Thoracic aorta (tissue), 2 donors: ENCODE measurements around the gene FXYD1. TPM values are rescaled to one million over a fixed set of nuclear protein-coding genes. Genes with fewer than 3 reads are reported as not detected.

Source experiments
- ATAC-seq: fragments of 150-250 bp; one replicate; pipeline ENCODE4 v1.8.0; 2017; ENCODE audit warnings: low read depth; ENCODE audit not compliant: insufficient number of reproducible peaks, low FRiP score
- DNase-seq: peaks from one replicate; pipeline ENCODE4 v3.0.0-alpha.2; 2020; ENCODE audit warnings: low spot score
- H3K27ac ChIP-seq, 2 donors: fragments of 200-600 bp; sonication (generic); 1 replicate in 1 of 2; 2 replicates in 1 of 2; pipeline ENCODE4 v1.5.1; 2016; ENCODE audit warnings: mild to moderate bottlenecking in 2 of 2, moderate library complexity in 2 of 2
- H3K27me3 ChIP-seq: fragments of 200-600 bp; sonication (generic); replicated peaks from 2 replicates; pipeline ENCODE4 v1.6.0; 2016; ENCODE audit warnings: mild to moderate bottlenecking; ENCODE audit not compliant: insufficient read depth
- H3K36me3 ChIP-seq: fragments of 200-600 bp; sonication (generic); one replicate; pipeline ENCODE4 v1.5.1; 2016
- H3K4me1 ChIP-seq, 2 donors: fragments of 200-600 bp; sonication (generic); 1 replicate in 1 of 2; 2 replicates in 1 of 2; pipeline versions ENCODE4 v1.5.1 to v1.6.0; 2016; ENCODE audit warnings: low read depth in 2 of 2, mild to moderate bottlenecking in 1 of 2; ENCODE audit not compliant: control insufficient read depth in 1 of 2
- H3K4me3 ChIP-seq: fragments of 200-600 bp; sonication (generic); 2 replicates; pipeline ENCODE4 v1.5.1; 2016; ENCODE audit warnings: mild to moderate bottlenecking
- H3K9me3 ChIP-seq: fragments of 200-600 bp; sonication (generic); 2 replicates; pipeline ENCODE4 v1.5.1; 2016
- total RNA-seq, 2 donors: library from RNA; depleted of rRNA; stranded (reverse); fragments of >200 nt; gene quantifications; one replicate each; pipeline versions ENCODE4 v1.1.0 to v1.2.3, GENCODE V29; 2016
- TF ChIP-seq, protein P1 (sequence below): fragments of 200-600 bp; sonication (generic); IDR thresholded peaks from one replicate; pipeline ENCODE4 v1.5.1; 2019; ENCODE audit warnings: antibody characterized with exemption

Gene FXYD1
- total RNA-seq, 2 donors from 2014 or later, result 50.7 to 65.8 TPM

DNA sequence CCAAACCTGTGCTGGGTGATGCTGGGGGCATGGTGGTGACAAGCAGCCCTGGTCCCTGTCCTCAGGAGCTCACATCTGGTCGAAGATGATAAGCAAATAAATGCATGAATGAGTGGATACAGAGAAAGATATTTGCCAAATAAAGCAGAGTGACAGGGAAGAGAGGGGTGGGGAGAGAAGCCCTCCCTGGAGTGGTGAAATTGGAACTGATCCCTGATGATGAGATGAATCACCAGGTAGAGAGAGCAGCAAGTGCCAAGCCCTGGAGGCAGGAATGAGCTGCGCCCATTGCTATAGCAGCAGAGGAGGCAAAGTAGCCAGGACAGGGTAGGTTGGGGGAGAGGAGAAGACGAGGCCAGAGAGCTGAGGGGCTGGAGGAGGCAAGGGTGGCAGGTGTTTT, 29.6 kb downstream of the FXYD1 start:
- Histone ChIP-seq H3K4me3 (no peak overlapping the region), H3K4me1 (no peaks in the 10 kb centered on the region), H3K9me3 (peaks cover 14% of the 10 kb centered on the region), H3K27me3 (no peaks in the 10 kb centered on the region), H3K36me3 (peaks cover 20% of the 10 kb centered on the region), H3K27ac (no peak overlapping the region)
- ATAC-seq (no peak), DNase-seq (no peak)
- TF ChIP-seq, protein P1, sequence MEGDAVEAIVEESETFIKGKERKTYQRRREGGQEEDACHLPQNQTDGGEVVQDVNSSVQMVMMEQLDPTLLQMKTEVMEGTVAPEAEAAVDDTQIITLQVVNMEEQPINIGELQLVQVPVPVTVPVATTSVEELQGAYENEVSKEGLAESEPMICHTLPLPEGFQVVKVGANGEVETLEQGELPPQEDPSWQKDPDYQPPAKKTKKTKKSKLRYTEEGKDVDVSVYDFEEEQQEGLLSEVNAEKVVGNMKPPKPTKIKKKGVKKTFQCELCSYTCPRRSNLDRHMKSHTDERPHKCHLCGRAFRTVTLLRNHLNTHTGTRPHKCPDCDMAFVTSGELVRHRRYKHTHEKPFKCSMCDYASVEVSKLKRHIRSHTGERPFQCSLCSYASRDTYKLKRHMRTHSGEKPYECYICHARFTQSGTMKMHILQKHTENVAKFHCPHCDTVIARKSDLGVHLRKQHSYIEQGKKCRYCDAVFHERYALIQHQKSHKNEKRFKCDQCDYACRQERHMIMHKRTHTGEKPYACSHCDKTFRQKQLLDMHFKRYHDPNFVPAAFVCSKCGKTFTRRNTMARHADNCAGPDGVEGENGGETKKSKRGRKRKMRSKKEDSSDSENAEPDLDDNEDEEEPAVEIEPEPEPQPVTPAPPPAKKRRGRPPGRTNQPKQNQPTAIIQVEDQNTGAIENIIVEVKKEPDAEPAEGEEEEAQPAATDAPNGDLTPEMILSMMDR, result no peak

DNA sequence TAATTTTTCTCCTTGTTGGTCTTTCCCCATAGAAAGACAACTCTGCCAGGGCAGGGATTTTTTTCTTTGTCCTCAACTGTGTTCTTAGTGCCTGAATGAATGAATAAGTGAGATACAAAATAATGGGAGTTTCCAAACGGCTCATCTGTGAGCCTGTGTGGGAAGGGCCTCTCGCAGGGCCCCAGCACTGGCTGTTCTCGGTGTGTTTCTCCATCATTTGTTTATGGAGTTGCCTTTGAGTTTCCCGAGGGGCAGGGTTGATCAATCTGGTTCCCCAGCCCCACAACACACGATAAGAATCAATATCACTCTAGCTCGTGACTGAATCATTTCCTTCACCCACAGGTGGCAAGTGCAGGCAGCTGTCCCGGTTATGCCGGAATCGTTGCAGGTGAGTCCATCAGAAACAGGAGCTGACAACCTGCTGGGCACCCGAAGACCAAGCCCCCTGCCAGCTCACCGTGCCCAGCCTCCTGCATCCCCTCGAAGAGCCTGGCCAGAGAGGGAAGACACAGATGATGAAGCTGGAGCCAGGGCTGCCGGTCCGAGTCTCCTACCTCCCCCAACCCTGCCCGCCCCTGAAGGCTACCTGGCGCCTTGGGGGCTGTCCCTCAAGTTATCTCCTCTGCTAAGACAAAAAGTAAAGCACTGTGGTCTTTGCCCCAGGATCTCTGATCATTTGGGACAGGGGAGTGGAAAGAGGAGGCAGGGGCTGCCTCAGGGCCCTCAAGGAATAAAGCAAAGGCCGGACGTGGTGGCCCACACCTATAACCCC, 30.8 kb downstream of the FXYD1 start:
- H3K9me3 ChIP-seq, result peaks cover 9% of the 10 kb centered on the region
- H3K4me1 ChIP-seq, result no peaks in the 10 kb centered on the region
- TF ChIP-seq, protein P1, result no peak
- no peak overlapping the region for H3K27ac ChIP-seq
- ATAC-seq (no peak), DNase-seq (no peak)
- H3K27me3 ChIP-seq, result no peaks in the 10 kb centered on the region
- peaks cover 13% of the 10 kb centered on the region for H3K36me3 ChIP-seq
- H3K4me3 ChIP-seq, result no peak overlapping the region

DNA sequence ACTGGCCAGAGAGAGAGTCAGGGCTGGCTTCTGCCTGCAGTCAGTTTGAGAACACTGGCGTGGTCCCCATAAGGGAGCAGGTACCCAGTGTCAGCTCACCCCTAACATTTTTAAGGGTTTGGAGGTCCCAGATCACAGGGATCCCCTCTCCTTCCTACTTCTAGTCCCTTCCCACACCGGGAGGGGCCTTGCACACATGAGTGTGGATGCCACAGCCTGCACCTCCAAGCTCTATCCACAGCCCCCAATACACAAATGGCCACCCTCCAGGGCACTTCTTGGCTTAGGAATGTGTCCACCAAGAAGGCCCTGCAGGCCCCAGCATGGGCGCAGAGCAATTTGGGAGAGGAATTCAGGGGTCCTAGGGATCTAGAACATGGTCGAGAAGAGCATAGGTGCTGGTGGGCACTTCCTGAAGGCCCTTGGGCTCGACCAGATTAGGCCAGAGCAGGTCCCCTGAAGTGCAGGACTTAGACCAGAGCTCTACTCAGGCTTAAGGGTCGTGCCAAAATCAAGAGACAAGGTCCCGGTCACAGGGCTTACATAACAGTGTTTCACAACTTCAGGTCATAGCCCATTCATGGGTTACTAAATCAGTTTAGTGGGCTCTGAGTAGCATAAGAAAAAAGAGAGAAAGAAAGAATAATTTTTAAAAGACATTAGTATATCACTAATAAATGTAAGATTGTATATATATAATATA, 31.9 kb downstream of the FXYD1 start:
- H3K27me3 ChIP-seq, result no peaks in the 10 kb centered on the region
- H3K4me1 ChIP-seq, result no peaks in the 10 kb centered on the region
- TF ChIP-seq, protein P1, result no peak
- DNase-seq (no peak), ATAC-seq (no peak)
- H3K9me3 ChIP-seq, result peaks cover 9% of the 10 kb centered on the region
- H3K36me3 ChIP-seq, result peaks cover 13% of the 10 kb centered on the region
- H3K4me3 ChIP-seq, result no peak overlapping the region
- H3K27ac ChIP-seq, result no peak overlapping the region

DNA sequence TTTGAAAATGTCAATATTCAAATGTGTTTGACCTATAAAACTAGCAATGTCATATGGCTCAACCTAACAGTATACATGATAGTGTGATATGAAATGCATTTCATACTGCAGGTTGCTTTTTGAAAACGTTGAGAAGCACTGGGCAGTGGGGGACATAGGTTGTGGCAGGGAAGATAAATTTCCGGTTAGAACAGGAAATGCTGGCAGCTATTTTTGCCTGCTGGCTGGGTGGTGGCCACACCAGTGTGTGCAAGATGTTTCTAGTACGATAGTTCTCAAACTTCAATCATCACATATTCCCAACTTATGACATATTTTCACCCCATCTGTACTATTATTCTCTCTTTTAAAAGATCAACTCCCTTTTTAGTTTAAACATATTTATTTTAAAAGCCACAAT, 33.1 kb downstream of the FXYD1 start:
- H3K4me1 ChIP-seq, result no peaks in the 10 kb centered on the region
- no peaks in the 10 kb centered on the region for H3K9me3 ChIP-seq
- H3K4me3 ChIP-seq, result no peak overlapping the region
- no peaks in the 10 kb centered on the region for H3K27me3 ChIP-seq
- no peak overlapping the region for H3K27ac ChIP-seq
- peaks cover 4% of the 10 kb centered on the region for H3K36me3 ChIP-seq
- DNase-seq (no peak), ATAC-seq (no peak)
- TF ChIP-seq, protein P1, result no peak

DNA sequence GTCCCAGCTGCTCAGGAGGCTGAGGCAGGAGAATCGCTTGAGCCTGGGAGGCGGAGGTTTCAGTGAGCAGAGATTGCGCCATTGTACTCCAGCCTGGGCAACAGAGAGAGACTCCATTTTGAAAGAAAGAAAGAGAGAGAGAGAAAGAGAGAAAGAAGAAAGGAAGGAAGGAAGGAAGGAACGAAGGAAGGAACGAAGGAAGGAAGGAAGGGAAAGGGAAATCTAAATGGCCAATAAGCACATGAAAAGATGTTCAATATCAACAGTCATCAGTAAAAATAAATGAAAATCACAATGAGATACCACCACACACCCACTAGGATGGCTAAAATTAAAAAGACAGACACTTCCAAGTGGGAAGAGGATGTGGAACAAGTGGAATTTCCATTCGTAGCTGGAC, 35.6 kb downstream of the FXYD1 start:
- no peaks in the 10 kb centered on the region for H3K9me3 ChIP-seq
- TF ChIP-seq, protein P1, result no peak
- peaks cover 1% of the 10 kb centered on the region for H3K36me3 ChIP-seq
- DNase-seq (no peak), ATAC-seq (no peak)
- no peak overlapping the region for H3K4me3 ChIP-seq
- no peaks in the 10 kb centered on the region for H3K4me1 ChIP-seq
- H3K27ac ChIP-seq, result no peak overlapping the region
- no peaks in the 10 kb centered on the region for H3K27me3 ChIP-seq
